Measurements from ENCODE around the gene ANGPTL2.

The ANGPTL2 gene

DNA sequence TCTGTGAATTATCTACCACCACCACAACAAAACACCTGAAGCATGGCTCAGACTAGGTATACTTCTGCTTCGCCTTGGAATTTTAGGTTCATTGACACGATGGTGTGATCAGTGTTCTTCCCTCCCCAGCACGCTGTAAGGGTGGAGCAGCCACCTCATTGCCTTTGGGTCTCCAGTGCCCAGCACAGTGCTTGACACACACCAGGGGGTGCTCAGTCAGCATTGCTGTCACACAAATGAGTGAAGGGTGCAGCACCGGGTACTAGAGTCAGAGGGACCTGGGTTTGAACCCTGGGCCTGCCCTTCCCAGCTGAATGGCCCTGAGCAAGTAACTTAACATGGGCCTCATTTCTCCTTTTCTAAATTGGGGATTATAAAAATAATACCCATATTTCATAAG is 9.9 kb upstream of the ANGPTL2 start:
- TF ChIP-seq, protein P1, sequence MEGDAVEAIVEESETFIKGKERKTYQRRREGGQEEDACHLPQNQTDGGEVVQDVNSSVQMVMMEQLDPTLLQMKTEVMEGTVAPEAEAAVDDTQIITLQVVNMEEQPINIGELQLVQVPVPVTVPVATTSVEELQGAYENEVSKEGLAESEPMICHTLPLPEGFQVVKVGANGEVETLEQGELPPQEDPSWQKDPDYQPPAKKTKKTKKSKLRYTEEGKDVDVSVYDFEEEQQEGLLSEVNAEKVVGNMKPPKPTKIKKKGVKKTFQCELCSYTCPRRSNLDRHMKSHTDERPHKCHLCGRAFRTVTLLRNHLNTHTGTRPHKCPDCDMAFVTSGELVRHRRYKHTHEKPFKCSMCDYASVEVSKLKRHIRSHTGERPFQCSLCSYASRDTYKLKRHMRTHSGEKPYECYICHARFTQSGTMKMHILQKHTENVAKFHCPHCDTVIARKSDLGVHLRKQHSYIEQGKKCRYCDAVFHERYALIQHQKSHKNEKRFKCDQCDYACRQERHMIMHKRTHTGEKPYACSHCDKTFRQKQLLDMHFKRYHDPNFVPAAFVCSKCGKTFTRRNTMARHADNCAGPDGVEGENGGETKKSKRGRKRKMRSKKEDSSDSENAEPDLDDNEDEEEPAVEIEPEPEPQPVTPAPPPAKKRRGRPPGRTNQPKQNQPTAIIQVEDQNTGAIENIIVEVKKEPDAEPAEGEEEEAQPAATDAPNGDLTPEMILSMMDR (IDR thresholded peaks at IDR 0.05; ENCODE audit: insufficient read depth, low read length, poor library complexity, severe bottlenecking), result no peak
- no peak overlapping the region for H3K4me3 ChIP-seq (replicated peaks; ENCODE audit: low read depth, low read length)
- no peaks in the 10 kb centered on the region for H3K27me3 ChIP-seq (replicated peaks; ENCODE audit: control insufficient read depth, insufficient read depth, low read length)
- no peak for DNase-seq (ENCODE audit: extremely low read depth, insufficient read length)
- no peaks in the 10 kb centered on the region for H3K36me3 ChIP-seq (ENCODE audit: control insufficient read depth, insufficient read depth, low read length)

DNA sequence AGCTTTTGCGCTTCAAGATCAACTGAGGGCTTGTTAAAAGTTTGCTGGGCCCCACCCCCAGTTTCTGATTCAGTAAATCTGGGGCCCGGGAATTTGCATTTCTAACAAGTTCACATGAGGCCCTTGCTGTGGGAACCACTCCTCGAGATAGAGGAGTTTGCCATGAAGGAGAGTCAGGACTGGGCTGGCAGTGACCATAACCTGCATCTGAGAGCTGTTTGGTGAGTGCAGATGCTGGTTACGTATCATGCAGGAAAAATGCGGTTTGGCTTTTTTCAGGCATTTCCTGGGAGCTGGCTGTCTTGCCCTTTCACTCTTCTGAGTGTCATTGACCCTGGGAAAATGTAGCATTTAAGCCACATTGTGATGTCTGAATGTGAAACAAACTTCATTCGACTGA is 9.4 kb upstream of the ANGPTL2 start:
- TF ChIP-seq, protein P1 (IDR thresholded peaks at IDR 0.05; ENCODE audit: insufficient read depth, low read length, poor library complexity, severe bottlenecking), result no peak
- no peak for DNase-seq (ENCODE audit: extremely low read depth, insufficient read length)
- H3K4me3 ChIP-seq (replicated peaks; ENCODE audit: low read depth, low read length), result no peak overlapping the region
- no peaks in the 10 kb centered on the region for H3K36me3 ChIP-seq (ENCODE audit: control insufficient read depth, insufficient read depth, low read length)
- H3K27me3 ChIP-seq (replicated peaks; ENCODE audit: control insufficient read depth, insufficient read depth, low read length), result no peaks in the 10 kb centered on the region

DNA sequence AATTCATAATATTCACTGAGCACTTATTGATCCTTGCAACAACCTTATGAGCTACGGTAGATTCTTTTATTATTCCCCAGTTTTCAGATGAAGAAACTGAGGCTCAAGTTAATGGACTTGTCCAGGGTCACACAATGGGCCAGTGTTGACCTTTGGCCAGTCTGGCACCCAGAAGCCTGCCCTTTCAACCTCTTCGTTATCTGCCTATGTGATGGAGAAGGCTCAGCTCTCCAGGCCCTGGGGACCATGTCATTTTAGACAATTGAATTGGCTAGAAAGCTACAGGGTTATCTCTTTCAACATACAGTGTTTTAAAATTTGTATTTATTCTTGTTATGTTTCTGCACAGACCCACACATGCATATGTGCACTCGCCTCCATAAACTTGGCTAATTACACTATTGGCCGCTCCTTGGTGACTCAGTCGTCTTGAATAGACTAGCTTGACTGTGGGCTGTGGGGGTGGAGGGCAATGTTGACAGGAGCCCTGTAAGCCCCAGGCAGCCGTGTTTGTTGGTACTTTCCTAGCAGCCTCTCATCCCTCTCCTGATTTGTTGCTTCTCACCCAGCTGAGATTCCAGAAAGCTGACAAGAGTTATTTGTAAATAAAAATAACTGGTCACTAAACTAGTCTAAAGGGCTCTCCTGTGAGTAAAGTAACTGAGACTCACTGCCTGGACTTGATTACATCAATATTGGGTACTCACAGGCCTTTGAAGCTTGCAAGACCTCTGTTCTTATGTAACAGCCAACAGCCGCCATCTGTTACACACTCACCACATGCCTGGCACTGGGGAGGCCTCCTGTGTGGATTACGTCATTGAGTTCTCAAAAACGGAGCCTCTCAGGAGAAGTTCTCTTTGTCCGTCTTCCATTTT is 8.5 kb upstream of the ANGPTL2 start:
- no peak overlapping the region for H3K4me3 ChIP-seq (replicated peaks; ENCODE audit: low read depth, low read length)
- DNase-seq (ENCODE audit: extremely low read depth, insufficient read length), result no peak
- TF ChIP-seq, protein P1 (IDR thresholded peaks at IDR 0.05; ENCODE audit: insufficient read depth, low read length, poor library complexity, severe bottlenecking), result no peak

DNA sequence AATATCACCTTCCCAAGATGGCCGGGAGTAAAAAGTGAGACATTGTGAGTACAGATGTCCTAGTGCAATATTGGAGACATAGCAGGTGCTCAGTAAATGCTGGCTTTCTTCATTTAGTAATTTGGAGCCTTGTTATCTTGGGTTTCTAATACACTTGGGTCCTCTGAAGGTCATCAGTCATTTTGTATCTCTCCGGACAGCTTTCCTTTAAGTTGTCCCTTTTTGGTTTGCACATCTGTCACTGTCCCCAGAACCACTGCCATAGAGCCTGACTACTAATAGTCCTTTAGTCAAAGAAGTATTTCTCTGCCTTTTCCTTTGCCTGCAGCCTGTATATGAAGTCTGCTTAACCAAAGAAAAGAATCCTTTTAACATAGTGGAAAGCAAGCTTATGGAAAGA is 7.8 kb upstream of the ANGPTL2 start:
- no peak overlapping the region for H3K4me3 ChIP-seq (replicated peaks; ENCODE audit: low read depth, low read length)
- H3K27me3 ChIP-seq (replicated peaks; ENCODE audit: control insufficient read depth, insufficient read depth, low read length), result no peaks in the 10 kb centered on the region
- DNase-seq (ENCODE audit: extremely low read depth, insufficient read length), result no peak
- no peaks in the 10 kb centered on the region for H3K36me3 ChIP-seq (ENCODE audit: control insufficient read depth, insufficient read depth, low read length)
- TF ChIP-seq, protein P1 (IDR thresholded peaks at IDR 0.05; ENCODE audit: insufficient read depth, low read length, poor library complexity, severe bottlenecking), result no peak

More for the DNA sequence above, 8.5 kb upstream of the ANGPTL2 start:
- H3K36me3 ChIP-seq (ENCODE audit: control insufficient read depth, insufficient read depth, low read length), result no peaks in the 10 kb centered on the region
- no peaks in the 10 kb centered on the region for H3K27me3 ChIP-seq (replicated peaks; ENCODE audit: control insufficient read depth, insufficient read depth, low read length)

DNA sequence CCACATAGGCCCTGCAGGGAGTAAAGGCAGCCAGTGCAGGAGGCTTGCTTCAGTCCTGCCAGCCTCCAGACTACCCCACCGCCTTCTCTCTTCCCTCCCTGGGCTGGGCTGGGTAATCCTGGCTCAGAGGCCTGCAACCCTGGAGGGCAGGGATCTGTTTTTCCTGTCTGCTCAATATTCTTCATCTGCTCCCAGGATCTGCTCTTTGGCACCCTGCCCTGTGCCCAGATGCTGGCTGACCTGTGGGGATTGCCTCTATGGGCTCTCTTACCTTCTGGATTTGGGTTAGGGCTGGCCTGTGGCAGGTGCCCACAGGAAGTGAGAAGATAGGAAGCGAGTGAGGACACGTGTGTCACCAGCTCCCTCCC is 7.3 kb upstream of the ANGPTL2 start:
- TF ChIP-seq, protein P1 (IDR thresholded peaks at IDR 0.05; ENCODE audit: insufficient read depth, low read length, poor library complexity, severe bottlenecking), result no peak
- no peak for DNase-seq (ENCODE audit: extremely low read depth, insufficient read length)
- Histone ChIP-seq H3K36me3 (ENCODE audit: control insufficient read depth, insufficient read depth, low read length) (no peaks in the 10 kb centered on the region), H3K27me3 (replicated peaks; ENCODE audit: control insufficient read depth, insufficient read depth, low read length) (no peaks in the 10 kb centered on the region), H3K4me3 (replicated peaks; ENCODE audit: low read depth, low read length) (no peak overlapping the region)

Measured in GM06990 (cell line).